Spleen (tissue), 11 donors: ENCODE data around the gene PSMB5. TPM values are rescaled to one million over a fixed set of nuclear protein-coding genes. Genes with fewer than 3 reads are reported as not detected.

ENCODE experiments used
- DNase-seq: peaks from one replicate; pipeline ENCODE4 v3.0.0-alpha.2; 2020
- H3K27ac ChIP-seq, 8 donors: fragments of 200-600 bp; sonication (generic) in 7 of 8; 1 replicate in 4 of 8; 2 replicates in 4 of 8; pipeline versions ENCODE4 v1.5.0 to v1.8.0; 2016 to 2021; ENCODE audit warnings: inconsistent platforms in 4 of 8, mild to moderate bottlenecking in 4 of 8, moderate library complexity in 1 of 8
- H3K27me3 ChIP-seq, 7 donors: fragments of 200-600 bp; sonication (generic) in 6 of 7; replicated peaks in 1 of 7; 1 replicate in 4 of 7; 2 replicates in 3 of 7; pipeline versions ENCODE4 v1.5.0 to v1.8.0; 2016 to 2021; ENCODE audit warnings: inconsistent platforms in 3 of 7, mild to moderate bottlenecking in 1 of 7
- H3K36me3 ChIP-seq, 6 donors: fragments of 200-600 bp; sonication (generic) in 5 of 6; 1 replicate in 4 of 6; 2 replicates in 2 of 6; pipeline versions ENCODE4 v1.5.0 to v1.8.0; 2016 to 2021; ENCODE audit warnings: inconsistent platforms in 2 of 6
- H3K4me1 ChIP-seq, 6 donors: fragments of 200-600 bp; sonication (generic) in 5 of 6; 1 replicate in 3 of 6; 2 replicates in 3 of 6; pipeline versions ENCODE4 v1.5.0 to v1.8.0; 2016 to 2021; ENCODE audit warnings: inconsistent platforms in 3 of 6
- H3K4me3 ChIP-seq, 8 donors: fragments of 200-600 bp; sonication (generic) in 7 of 8; 1 replicate in 4 of 8; 2 replicates in 4 of 8; pipeline versions ENCODE4 v1.5.0 to v1.8.0; 2016 to 2021; ENCODE audit warnings: inconsistent platforms in 4 of 8, mild to moderate bottlenecking in 4 of 8, moderate library complexity in 2 of 8
- H3K9me3 ChIP-seq, 8 donors: fragments of 200-600 bp; sonication (generic) in 7 of 8; 1 replicate in 4 of 8; 2 replicates in 4 of 8; pipeline versions ENCODE4 v1.5.0 to v1.8.0; 2016 to 2021; ENCODE audit warnings: inconsistent platforms in 4 of 8
- CTCF ChIP-seq, 11 experiments: fragments of 200-600 bp in 7 of 11; fragments of 450-650 bp in 4 of 11; sonication (generic) in 4 of 11; IDR thresholded peaks in 8 of 11; conservative IDR thresholded peaks in 3 of 11; 1 replicate in 7 of 11; 2 replicates in 4 of 11; pipeline versions ENCODE4 v1.4.0 to v1.8.0; 2016 to 2021; ENCODE audit warnings: antibody characterized with exemption in 11 of 11, inconsistent platforms in 4 of 11, mild to moderate bottlenecking in 1 of 11
- POLR2A ChIP-seq, 3 donors: fragments of 450-650 bp; IDR thresholded peaks; one replicate each; pipeline ENCODE4 v1.5.1; 2017; ENCODE audit warnings: antibody characterized with exemption in 3 of 3, mild to moderate bottlenecking in 1 of 3
- POLR2AphosphoS5 ChIP-seq, 3 donors: sonication (generic); formaldehyde crosslinking; IDR thresholded peaks; one replicate each; pipeline ENCODE4 v1.5.1; 2017; ENCODE audit warnings: antibody characterized with exemption in 3 of 3
- WGBS, 5 donors: extraction: QIAGEN DNeasy Blood & Tissue Kit in 3 of 5; methylation state at CpG; one replicate each; pipeline versions ENCODE4 v1.1.5 to v1.1.7; 2013 to 2018; 5-methylcytosine and 5-hydroxymethylcytosine counted together
- intact Hi-C: fragments of 100-400 bp; cut with DNase I; formaldehyde crosslinking; loops from one replicate; pipeline ENCODE4 v1.15.0; 2023; ENCODE audit warnings: low total_unique reads
- polyA plus RNA-seq, 3 donors: library from polyadenylated mRNA; stranded (reverse); fragments of 200-250 nt; gene quantifications; one replicate each; pipeline ENCODE4 v1.2.1, GENCODE V29; 2013
- total RNA-seq, 7 donors: library from RNA; depleted of rRNA in 3 of 7; stranded (reverse); fragments of >200 nt in 3 of 7; fragmentation: NEBNext Ultra II Directional in 4 of 7; extraction: Animal tissue kit (Norgen Biotek cat#: 25700) in 4 of 7; gene quantifications; one replicate each; pipeline versions ENCODE4 v1.1.0 to v1.2.1, GENCODE V29; 2016 to 2021
- donor health status: healthy with polysubstance abuse.
- donor health status: DM: no; HTN: no; CAD: no; lungs with moderate emphysema.
- donor health status: DM: no; HTN: no; CAD: no.
- donor health status: Bipolar disorder and iron deficiency.
- donor health status: healthy.
- donor health status: DM: no; HTN: no; CAD: no.
- donor health status: DM: yes; HTN: yes; CAD: no.

The PSMB5 gene
- total and polyA plus RNA-seq, 10 donors = 36.5 to 80.1 (median 55.2) TPM

- intact Hi-C loops = no loop called here
- 88 to 93% (median 91%) methylated on average over 22 to 23 of the region's 23 CpGs for WGBS, 5 donors
- H3K9me3 ChIP-seq = no peaks in the 10 kb centered on the region
- TF ChIP-seq CTCF (IDR thresholded peaks at IDR 0.05 in 8 of 11, conservative IDR thresholded peaks at IDR 0.05 in 3 of 11) (no peak), POLR2AphosphoS5 (IDR thresholded peaks at IDR 0.05) (no peak), POLR2A (IDR thresholded peaks at IDR 0.05) (no peak)
- DNase-seq = no peak
- H3K27me3 ChIP-seq = no peaks in the 10 kb centered on the region
- H3K4me3 ChIP-seq = no peak overlapping the region
- H3K27ac ChIP-seq = no peak overlapping the region
- peaks cover 27 to 67% (median 46%) of the 10 kb centered on the region in 6 donors for H3K4me1 ChIP-seq
- peaks cover 8 to 82% (median 66%) of the 10 kb centered on the region in 6 donors for H3K36me3 ChIP-seq
Observed at GRCh38 chr14:23066855-23067744, 32.4 kb upstream of the PSMB5 start.

GRCh38 chr14:23066368-23066767 lies 31.7 kb upstream of the PSMB5 start:
- Histone ChIP-seq H3K4me3 (no peak overlapping the region), H3K27ac (peak overlapping the region in 1 of 8 donors; percentile 7), H3K4me1 (peaks cover 19 to 62% (median 41%) of the 10 kb centered on the region in 6 donors), H3K9me3 (no peaks in the 10 kb centered on the region), H3K27me3 (no peaks in the 10 kb centered on the region), H3K36me3 (peaks cover 8 to 85% (median 74%) of the 10 kb centered on the region in 6 donors)
- intact Hi-C loops = no loop called here
- WGBS, 5 donors = 81 to 95% (median 94%) methylated on average over 3 of the region's 3 CpGs
- TF ChIP-seq POLR2A (IDR thresholded peaks at IDR 0.05) (no peak), CTCF (IDR thresholded peaks at IDR 0.05 in 8 of 11, conservative IDR thresholded peaks at IDR 0.05 in 3 of 11) (no peak), POLR2AphosphoS5 (IDR thresholded peaks at IDR 0.05) (no peak)
- no peak for DNase-seq

DNA sequence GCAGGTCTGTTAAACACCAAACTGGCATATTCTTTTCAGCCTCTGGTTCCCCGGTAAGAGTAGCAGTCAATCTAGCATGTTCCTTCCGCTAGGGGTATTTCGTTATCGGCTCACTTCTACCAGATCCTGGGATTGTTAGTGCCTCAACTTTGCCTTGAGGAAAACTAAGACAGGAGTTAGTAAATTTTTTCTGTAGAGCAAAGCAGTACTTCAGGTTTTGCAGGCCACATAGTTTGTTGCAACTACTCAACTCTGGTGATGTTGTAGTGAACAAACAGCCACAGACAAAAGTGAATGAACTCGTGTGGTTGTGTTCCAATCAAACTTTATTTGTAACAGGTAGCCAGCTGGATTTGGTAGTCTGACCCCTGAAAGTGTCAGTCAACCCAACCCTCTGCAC lies 28.9 kb upstream of the PSMB5 start:
- TF ChIP-seq CTCF (IDR thresholded peaks at IDR 0.05 in 8 of 11, conservative IDR thresholded peaks at IDR 0.05 in 3 of 11) (no peak), POLR2A (IDR thresholded peaks at IDR 0.05) (no peak), POLR2AphosphoS5 (IDR thresholded peaks at IDR 0.05) (no peak)
- 92 to 97% (median 94%) methylated on average over 5 of the region's 5 CpGs for WGBS, 5 donors
- intact Hi-C loops = no loop called here

GRCh38 chr14:23062002-23062401 lies 27.3 kb upstream of the PSMB5 start:
- Histone ChIP-seq H3K27ac (peak overlapping the region in 2 of 8 donors; percentile 33 to 47), H3K36me3 (peaks cover 18 to 89% (median 84%) of the 10 kb centered on the region in 6 donors), H3K4me1 (peaks cover 2 to 37% (median 21%) of the 10 kb centered on the region in 6 donors), H3K27me3 (peaks cover 0 to 4% (median 0%) of the 10 kb centered on the region in 7 donors), H3K9me3 (no peaks in the 10 kb centered on the region), H3K4me3 (no peak overlapping the region)
- 25 to 56% (median 33%) methylated on average over 4 of the region's 4 CpGs for WGBS, 5 donors
- intact Hi-C loops = no loop called here
- no peak for DNase-seq
- TF ChIP-seq CTCF (IDR thresholded peaks at IDR 0.05 in 8 of 11, conservative IDR thresholded peaks at IDR 0.05 in 3 of 11) = no peak
- TF ChIP-seq POLR2A (IDR thresholded peaks at IDR 0.05) = no peak
- peak in 1 of 3 donors; percentile 50 for TF ChIP-seq POLR2AphosphoS5 (IDR thresholded peaks at IDR 0.05)

More for the DNA sequence above, 28.9 kb upstream of the PSMB5 start:
- no peaks in the 10 kb centered on the region for H3K27me3 ChIP-seq
- no peak overlapping the region for H3K27ac ChIP-seq
- DNase-seq = no peak
- no peak overlapping the region for H3K4me3 ChIP-seq
- peaks cover under 1 to 38% (median 18%) of the 10 kb centered on the region in 6 donors for H3K4me1 ChIP-seq
- H3K9me3 ChIP-seq = no peaks in the 10 kb centered on the region
- peaks cover 18 to 100% (median 97%) of the 10 kb centered on the region in 6 donors for H3K36me3 ChIP-seq
